Stimulated activated CD8-positive, alpha-beta memory T cell treated with anti-CD3 and anti-CD28 coated beads, Interleukin-15, amount 100 ng/mL, for 48 hours (primary cell): ENCODE data around the gene CD2AP.
"Not testable (repeated sequence)": the region's sequence is repeated elsewhere in the genome, so short reads cannot be mapped to it uniquely, and the experiment has no call there.

ENCODE experiments used
- DNase-seq, 2 donors: peaks; one replicate each; pipeline ENCODE4 v3.0.0-alpha.2; 2020; ENCODE audit warnings: low read depth in 2 of 2

The CD2AP gene

GRCh38 chr6:47634210-47635047 is 156.8 kb downstream of the CD2AP start:
- no peak for DNase-seq

DNA sequence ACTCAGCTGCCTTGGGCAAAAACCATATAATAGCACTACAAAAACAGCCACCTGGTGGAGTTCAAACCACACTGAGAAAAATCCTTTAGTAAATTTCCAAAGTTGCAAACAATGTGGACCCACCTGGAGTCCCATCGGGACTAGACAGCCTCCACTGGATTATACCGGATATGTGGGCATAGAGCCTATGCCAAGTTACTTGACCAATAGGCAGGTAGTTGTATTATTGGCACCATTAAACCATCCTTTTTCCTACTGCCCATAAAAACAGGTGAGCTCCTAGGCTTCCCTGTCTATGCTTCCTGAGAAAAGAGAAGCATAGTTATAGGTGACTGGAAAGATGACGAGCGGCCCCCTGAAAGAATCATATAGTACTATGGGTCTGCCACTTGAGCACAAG is 169.1 kb downstream of the CD2AP start:
- no peak for DNase-seq

- no peak for DNase-seq
Measured at GRCh38 chr6:47647188-47647587, 169.6 kb downstream of the CD2AP start.

- not testable (repeated sequence) for DNase-seq
Measured at GRCh38 chr6:47647626-47648025, 170.0 kb downstream of the CD2AP start.

- no peak for DNase-seq
Measured at GRCh38 chr6:47648031-47648430, 170.4 kb downstream of the CD2AP start.

- no peak for DNase-seq
Measured at GRCh38 chr6:47650553-47651432, 173.2 kb downstream of the CD2AP start.

GRCh38 chr6:47651505-47651944 is 173.9 kb downstream of the CD2AP start:
- DNase-seq: no peak

- no peak for DNase-seq
Measured at GRCh38 chr6:47653706-47654105, 176.1 kb downstream of the CD2AP start.

DNA sequence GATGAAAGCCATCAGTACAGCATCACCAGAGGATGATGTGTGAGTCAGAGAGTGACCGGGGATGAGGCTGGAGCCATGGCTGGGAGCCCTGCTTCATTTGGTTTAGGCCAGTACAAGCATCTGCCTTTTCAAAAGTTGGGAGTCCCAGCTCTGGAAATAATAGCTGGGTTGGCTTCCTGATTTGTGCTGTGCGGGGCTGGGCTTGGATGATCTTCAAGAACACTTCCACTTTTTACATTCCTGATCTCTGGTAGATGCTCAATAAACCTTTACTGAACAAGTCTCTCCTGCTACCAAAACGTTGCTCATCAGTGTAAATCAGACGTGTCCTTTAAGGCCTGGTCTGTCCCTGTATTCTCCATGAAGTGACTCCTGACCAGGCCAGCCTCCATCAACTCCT is 176.7 kb downstream of the CD2AP start:
- DNase-seq: no peak

GRCh38 chr6:47655719-47656595 is 178.4 kb downstream of the CD2AP start:
- DNase-seq: peak; percentile 12 to 26

GRCh38 chr6:47661960-47662359 is 184.4 kb downstream of the CD2AP start:
- DNase-seq: no peak

DNA sequence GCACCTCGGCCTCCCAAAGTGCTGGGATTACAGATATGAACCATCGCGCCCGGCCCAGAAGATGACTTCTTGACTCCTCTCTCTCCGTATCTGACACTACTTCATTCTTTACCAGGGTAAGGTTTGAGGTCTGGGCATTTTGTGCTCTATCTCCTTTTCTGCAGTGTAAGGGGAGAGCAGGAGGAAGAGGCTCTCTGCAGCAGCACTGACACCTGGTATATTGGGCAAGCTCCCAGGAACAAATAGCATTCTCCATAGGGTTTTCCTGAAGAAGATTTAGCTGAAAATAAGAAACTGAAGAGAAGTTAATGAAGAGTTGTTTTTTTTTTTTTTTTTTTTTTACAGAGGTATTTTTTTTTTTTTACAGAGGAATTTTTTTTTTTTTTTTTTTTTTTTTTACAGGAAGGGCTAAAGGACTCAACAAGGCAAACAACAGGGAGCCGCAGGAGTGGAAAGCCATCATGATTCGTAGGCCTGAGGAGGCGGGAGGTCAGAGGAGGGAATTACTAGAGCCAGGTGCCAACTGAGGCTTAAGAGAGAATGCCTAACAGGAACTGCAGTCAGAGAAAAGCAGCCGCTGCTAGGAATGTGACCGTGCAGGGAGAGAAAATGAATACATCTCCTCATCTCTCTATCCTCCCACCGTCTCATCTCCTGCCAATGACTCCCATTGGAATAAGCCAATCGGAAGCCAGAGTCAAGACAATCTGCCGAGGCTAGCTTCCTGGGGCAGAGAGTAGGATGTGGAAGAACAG is 186.1 kb downstream of the CD2AP start:
- DNase-seq: no peak

DNA sequence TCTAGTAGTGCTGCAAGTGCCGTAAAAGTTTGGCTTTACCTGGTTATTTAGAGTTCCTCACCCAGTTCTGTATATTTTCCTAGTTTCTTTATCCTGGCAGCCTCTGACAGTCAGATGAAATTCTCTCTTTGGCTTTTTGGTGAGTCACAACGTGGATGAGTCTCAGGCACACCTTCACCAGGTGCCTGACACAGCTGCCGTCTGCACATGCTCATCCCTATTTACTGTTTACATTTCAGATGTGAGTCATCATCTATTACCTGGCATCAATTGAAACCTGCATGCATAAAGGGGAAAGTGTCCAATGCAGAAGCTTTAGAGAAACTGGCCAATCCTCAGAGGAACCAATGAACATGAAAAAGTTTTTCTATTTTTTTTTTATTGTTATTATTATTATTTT is 187.5 kb downstream of the CD2AP start:
- no peak for DNase-seq

GRCh38 chr6:47669684-47670513 is 192.3 kb downstream of the CD2AP start:
- DNase-seq: no peak

GRCh38 chr6:47670851-47671250 is 193.3 kb downstream of the CD2AP start:
- DNase-seq: no peak

- no peak for DNase-seq
Measured at GRCh38 chr6:47671777-47672176, 194.2 kb downstream of the CD2AP start.

GRCh38 chr6:47672816-47673215 is 195.2 kb downstream of the CD2AP start:
- no peak for DNase-seq

GRCh38 chr6:47674673-47675072 is 197.1 kb downstream of the CD2AP start:
- no peak for DNase-seq
